GM21529 (cell line): ENCODE measurements around the gene MYL6.
"Not testable (repeated sequence)": the region's sequence is repeated elsewhere in the genome, so short reads cannot be mapped to it uniquely, and the experiment has no call there.

ENCODE experiments used
- ATAC-seq: cut with Tn5 transposase; IDR thresholded peaks from one replicate; pipeline ENCODE4 v1.9.1; 2021; ENCODE audit not compliant: unreplicated experiment

The MYL6 gene

DNA sequence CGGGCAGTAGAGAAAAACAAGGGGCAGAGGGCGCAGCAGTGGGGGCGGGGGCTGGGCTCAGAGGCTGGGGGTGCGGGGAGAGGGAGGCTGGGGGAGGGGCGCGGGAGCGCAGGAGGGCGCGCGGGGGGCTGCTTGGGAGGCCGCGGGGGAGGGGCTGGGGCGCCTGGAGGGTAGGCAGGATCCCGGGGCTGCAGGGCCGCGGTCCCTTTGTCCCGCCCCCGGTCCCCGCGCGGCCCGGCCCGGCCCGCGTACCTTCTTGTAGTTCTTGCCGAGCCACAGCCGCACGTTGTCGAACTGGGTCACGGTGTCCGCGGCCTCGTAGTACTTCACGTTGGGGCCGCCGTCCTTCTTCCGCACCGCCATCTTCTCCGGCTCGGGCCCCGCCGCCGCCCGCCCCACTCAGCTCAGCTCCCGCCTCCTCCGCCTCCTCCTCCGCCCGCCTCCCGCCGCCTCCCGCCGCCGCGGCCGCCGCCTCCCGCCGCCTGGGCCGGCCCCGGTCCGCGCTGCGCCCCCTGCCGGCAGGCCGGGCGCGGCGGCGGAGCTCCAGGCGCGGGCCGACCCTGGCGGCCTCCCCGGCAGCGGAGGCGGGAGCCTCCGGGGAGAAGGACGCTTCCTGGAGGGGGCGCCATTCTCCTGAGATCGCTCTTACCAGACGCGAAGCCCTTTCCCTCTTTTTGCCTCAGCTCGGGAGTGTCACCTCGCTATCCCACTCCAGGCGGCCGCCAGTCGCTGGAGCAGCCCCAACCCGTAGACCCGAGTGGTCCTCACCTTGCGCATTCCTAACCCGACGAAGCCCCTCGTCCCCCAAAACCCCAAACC, 31.1 kb downstream of the MYL6 start, which contains the start of gene SMARCC2:
Gene SMARCC2, minus strand, starts transcription at position 385 of the 819 bp plus-strand sequence. Its CDS starts 22 bp downstream, at position 363.
- peak; percentile 76 for ATAC-seq

DNA sequence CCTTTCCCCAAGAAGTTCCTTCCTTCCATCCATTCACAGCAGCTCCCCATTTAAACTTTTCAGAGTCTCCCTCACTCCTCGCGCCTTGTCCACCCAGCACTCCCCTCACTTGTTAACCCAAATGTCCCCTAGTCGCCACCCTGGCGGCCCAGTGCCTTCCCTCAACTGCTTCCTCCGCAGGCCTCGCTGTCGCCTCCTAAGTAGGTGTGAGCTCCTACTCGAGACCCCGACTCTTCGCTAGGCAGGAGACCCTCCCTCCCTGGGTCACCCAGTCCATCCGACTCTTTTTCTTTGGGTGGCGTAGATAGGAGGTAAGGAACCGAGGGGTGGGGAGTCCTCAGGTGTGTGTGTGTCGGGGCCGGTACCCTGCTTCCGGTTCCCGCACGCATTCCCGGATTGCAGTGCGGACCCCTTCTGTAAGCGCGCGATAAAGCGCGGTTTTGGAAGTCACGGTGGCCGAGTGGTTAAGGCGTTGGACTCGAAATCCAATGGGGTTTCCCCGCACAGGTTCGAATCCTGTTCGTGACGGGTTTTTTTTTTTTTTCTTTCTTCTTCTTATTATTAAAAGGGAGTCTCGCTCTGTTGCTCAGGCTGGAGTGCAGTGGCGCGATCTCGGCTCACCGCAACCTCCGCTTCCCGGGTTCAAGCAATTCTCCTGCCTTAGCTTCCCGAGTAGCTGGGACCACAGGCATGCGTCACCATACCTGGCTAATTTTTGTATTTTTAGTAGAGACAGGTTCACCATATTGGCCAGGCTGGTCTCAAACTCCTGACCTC, 31.9 kb downstream of the MYL6 start:
- peak; percentile 44 for ATAC-seq

DNA sequence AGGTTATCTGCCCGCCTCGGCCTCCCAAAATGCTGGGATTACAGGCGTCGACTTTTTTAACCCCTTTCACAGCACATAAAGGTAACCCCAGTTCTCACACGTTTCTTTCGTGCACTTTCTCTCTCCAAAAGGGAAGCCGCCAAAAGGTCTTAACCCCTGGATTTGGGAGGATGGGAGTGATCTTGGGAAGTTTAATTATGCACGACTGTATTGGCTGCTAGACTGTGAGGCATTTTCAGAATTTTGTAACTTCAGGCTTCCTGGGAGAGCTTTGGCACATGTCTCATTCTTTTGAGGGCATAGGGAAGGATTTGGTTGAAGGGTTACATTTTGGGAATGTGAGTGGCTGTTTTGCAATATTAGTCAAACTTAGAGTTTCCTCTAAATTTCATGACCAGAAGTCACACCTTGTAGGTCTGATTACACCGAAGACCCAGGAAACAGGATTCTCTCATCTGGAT, 32.6 kb downstream of the MYL6 start:
- no peak for ATAC-seq

DNA sequence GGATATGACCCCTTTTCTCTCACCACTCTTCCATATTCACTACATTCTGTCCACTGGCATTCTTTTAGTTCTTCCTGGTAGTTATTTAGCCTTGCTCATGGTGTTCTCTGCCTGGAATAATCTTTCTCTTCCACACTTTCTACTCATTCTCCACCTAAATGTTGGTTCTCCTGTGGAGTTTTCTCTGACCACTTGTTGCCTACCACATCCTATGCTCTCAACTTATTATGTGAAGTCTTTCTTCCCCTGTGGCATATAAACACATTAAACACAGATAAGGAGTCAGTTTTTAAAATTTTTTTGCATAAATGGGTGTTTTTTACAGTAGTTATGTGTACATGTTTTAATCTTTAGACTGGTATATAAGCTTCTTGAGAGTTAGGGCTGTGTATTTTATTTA, 34.4 kb downstream of the MYL6 start:
- ATAC-seq, result no peak

DNA sequence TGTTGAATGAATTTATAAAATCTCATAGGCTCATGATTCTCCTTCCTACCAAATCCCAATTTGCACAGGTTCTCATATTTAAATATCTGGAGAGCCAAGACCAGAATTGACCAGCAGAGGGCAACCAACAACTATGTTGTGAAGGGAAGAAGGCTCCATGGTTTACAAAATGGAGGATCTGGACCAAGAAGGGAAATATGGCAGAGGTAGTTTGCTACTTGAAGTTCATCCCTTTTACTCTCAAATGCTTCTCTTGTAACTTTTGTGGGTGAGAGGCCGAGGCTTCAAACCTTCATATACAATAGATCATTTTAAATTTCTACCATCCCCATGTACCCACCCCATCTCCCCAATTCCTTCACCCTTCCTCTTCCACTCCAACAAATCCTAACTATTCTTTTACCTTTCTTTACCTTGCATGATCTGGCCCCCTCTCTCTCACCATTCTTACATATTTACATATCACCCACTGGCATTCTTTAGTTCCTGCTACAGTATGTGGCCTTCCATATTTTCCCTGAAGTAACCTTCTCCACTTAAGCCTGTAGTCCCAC, 34.9 kb downstream of the MYL6 start:
- no peak for ATAC-seq

DNA sequence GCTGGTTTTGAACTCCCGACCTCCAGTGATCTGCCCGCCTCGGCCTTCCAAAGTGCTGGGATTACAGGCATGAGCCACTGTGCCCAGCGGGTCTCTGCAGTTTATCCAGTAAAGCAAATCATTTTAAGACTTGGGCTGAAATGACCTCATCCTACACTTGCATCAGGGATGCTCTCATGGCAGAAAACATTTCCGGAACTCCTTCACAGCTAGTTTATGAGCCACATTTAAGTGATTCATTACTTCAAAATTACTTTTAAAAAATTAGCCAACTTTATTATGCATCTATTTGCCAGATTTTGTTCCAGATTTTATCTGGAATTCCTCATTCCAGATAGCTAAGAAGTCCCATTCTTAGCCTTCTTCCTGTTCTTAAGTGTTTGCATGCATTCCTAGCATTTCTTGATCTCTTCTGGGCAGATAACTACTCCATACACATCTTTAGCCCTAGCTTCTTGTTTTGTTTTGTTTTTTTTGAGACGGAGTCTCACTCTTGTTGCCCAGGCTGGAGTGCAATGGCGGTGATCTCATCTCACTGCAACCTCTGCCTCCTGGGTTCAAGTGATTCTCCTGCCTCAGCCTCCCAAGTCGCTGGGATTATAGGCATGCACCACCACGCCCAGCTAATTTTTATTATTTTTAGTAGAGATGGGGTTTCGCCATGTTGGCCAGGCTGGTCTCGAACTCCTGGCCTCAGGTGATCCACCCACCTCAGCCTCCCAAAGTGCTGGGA, 38.8 kb downstream of the MYL6 start:
- not testable (repeated sequence) for ATAC-seq

DNA sequence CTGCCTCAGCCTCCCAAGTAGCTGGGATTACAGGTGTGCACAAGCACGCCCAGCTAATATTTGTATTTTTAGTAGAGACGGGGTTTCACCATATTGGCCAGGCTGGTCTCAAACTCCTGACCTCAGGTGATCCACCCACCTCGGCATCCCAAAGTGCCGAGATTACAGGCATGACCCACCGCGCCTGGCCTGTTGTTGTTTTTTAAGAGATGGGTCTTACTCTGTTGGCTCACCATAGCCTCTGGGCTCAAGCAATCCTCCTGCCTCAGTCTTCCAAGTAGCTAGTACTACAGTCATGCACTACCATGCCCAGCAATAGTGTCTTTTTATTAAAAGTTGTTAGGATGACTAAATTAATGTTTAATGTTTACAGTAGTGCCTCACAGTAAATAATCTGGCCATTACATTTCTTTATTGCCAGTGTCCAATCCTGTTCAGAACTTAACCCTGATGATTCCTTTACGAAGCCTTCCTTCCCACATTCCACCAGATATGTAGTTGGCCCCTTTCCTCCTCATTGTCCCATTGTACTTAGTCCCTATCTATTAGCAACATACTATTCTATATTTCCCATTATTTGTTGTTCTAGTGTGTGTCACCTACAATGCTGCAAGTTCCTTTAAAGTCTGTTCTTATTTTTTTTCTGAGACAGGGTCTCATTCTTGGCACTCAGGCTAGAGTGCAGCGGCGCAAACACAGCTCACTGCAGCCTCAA, 39.9 kb downstream of the MYL6 start:
- ATAC-seq, result no peak

DNA sequence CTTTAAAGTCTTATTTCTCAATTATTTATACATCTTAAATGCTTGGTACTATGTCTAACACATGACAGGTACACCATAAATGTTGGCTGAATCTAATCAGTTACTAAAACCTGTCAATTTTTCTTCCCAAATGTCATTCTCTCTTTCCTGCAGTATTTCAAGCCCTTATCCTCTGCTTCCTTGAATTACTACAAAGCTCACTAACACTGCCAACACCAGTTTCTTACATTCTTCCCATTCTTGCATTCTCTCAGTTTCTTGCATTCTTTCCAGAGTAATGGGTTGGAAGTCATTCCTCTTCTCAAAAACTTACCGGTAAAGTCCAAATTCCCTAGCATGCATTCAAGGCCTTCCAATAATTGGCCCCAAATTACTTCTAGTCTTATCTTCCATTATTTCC, 40.7 kb downstream of the MYL6 start:
- ATAC-seq, result no peak

DNA sequence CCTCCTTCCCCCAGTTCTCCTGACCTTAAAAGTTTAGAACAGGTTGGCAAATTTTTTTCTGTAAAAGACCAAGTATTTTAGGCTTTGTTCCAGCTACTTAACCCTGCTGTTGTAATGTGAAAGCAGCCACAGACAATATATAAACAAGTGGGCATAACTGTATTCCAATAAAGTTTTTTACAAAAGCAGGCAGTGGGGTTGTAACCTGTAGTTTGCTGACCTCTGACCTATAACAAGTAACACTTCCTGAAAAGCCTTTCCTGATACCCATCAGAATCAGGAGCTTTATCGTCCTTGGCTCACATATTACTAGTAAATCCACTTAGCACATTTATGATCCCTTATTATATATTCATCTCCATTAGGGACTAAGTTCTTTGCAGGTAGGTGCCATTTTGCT, 44.2 kb downstream of the MYL6 start:
- no peak for ATAC-seq

DNA sequence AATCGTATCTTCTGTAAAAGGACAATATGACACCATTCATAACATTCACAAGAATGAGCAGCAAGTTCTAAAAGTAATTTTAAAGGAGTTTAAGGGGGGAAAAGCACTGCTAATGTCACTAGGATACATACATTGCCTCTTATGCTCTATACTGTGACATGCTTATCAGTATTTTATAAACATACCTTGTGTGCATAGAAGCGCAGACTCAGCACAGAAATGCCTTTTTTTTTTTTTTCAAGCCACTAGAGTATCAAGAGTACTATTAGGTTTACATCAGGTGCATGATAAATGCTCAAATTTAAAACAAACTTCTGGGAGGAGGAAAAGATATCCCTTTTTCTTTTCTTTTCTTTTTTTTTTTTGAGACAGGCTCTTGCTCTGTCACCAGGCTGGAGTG, 44.7 kb downstream of the MYL6 start:
- no peak for ATAC-seq

DNA sequence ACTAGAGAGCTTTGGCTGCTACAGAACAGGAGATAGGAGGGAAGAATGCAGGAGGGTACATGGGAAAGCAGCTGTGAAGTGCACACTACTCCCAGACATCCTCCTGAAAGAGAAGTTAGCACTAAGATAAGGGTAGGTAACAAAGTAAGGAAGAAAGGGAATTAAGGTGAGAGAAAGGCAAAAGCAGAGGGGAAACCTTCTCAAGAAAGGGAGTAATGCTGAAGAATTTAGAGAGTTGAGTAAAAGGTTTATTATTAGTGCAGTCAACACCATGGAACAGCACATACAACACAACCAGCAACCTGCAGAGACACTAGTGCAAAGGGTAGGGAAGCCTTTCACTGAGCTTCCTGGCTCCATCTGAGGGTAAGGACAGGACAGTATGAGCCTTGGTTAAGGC, 46.1 kb downstream of the MYL6 start:
- ATAC-seq, result no peak

DNA sequence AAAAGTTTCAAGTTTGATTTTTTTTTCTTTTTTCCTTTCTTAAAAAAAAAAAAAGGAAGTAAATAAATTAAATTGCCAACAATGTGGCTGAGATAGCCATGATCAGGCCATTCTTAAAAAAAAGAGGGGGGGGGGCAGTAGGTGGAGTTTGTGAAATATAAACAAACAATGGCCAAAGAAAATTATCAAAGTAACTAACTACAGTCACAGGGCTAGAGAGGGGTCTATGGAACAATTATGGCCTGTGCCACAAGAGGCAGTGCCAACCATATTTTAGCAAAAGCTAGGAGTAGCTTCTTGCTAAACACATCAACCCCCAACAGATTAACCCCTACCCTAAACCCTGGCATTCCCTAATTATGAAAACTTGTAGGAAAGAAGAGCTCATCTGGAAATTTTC, 47.3 kb downstream of the MYL6 start:
- ATAC-seq, result no peak

DNA sequence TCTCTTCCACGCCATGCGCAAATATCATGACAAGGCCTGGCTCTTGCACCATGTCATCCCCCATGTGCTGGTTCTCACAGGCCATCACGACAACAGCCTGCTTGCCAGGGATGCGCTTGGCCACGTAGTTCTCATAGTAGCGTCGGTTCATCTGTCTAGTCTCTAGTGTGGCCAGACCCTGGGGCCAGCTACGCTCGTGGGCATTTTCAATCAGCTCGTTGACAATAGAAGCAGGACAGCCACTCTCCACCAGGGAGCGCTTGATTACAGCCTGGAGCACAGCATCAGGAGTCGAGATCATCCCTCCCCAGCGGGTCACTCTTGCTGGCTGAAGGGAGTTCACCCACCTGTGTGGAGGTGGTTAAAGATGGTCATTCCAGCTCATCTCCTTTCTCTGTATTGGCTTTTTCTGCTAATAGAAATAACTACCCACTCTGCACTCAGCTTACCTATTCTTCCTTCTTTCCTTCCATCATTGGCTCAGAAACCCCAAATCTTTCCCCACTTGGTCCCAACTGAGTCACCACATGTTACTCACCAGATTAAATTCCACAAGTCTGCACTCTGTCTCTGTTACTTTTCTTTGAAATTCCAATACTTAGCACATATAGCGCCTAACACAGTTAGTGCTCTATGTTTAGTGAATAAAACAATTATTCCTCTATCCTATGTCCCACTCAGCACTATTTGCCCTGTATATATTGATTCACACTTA, 48.5 kb downstream of the MYL6 start:
- ATAC-seq, result no peak

DNA sequence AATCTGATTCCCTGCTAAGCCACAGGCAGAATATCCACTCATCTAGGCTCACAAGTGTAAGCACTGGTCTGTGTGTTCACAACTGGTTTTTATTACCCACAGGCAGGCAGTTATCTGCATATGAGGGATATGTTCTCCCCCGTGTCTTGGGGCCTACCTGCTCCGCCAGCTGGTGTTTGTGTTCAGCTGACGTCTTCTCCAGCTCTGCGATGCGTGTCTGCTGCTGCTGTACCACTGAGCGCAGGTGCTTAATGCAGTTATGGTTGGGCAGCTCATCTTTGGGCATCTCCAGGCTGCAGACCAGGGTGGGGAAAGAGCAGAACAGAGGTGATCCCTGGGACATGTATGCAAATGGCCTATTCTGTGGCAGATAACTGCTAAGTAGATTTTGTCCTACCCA, 49.8 kb downstream of the MYL6 start:
- ATAC-seq, result no peak
